Measurements from ENCODE around the gene MAD1L1.

Gene MAD1L1

GRCh38 chr7:1957471-1958225 lies 275.1 kb downstream of the MAD1L1 start:
- no peak for DNase-seq

- DNase-seq, result no peak
Observed at GRCh38 chr7:1956611-1957470, 275.9 kb downstream of the MAD1L1 start.

- no peak for DNase-seq
Observed at GRCh38 chr7:1956141-1956540, 276.6 kb downstream of the MAD1L1 start.

- no peak for DNase-seq
Observed at GRCh38 chr7:1954366-1955004, 278.3 kb downstream of the MAD1L1 start.

- no peak for DNase-seq
Observed at GRCh38 chr7:1953199-1954190, 279.2 kb downstream of the MAD1L1 start.

GRCh38 chr7:1952781-1953180 lies 280.0 kb downstream of the MAD1L1 start:
- no peak for DNase-seq

GRCh38 chr7:1952169-1952760 lies 280.5 kb downstream of the MAD1L1 start:
- DNase-seq, result no peak

GRCh38 chr7:1951600-1951999 lies 281.1 kb downstream of the MAD1L1 start:
- no peak for DNase-seq

- DNase-seq, result no peak
Observed at GRCh38 chr7:1951159-1951536, 281.6 kb downstream of the MAD1L1 start.

- no peak for DNase-seq
Observed at GRCh38 chr7:1950452-1951158, 282.1 kb downstream of the MAD1L1 start.

GRCh38 chr7:1950066-1950451 lies 282.7 kb downstream of the MAD1L1 start:
- no peak for DNase-seq

- no peak for DNase-seq
Observed at GRCh38 chr7:1949681-1950055, 283.1 kb downstream of the MAD1L1 start.

GRCh38 chr7:1948887-1949680 lies 283.7 kb downstream of the MAD1L1 start:
- DNase-seq, result no peak

- DNase-seq, result no peak
Observed at GRCh38 chr7:1948301-1948796, 284.4 kb downstream of the MAD1L1 start.

- no peak for DNase-seq
Observed at GRCh38 chr7:1947586-1948217, 285.0 kb downstream of the MAD1L1 start.

GRCh38 chr7:1946773-1947450 lies 285.8 kb downstream of the MAD1L1 start:
- DNase-seq, result no peak

- DNase-seq, result no peak
Observed at GRCh38 chr7:1946025-1946772, 286.5 kb downstream of the MAD1L1 start.

All from anterior cingulate cortex (tissue), 58 donors.